ENCODE measurements around the gene RNF150.

DNA sequence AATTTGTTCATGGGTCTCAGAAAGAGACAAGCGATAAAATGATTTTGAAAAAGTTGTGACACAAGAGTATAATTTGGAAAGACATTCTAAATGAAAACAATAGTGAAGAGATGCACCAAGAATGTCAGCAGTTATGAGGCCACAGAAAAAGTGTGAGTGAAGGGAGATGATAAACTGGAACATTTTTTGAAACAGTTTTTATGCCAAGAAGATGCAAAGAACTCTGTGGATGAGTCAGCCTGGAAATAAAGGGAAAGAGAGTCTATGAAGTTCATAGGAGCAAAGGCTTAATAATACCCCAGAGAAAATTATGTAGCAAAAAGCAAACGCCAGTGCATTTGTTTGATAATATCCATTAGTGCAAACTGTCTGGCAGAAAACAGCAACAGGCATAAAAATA is 188.7 kb downstream of the RNF150 start:
- TF ChIP-seq CHD2 (IDR thresholded peaks at IDR 0.05; ENCODE audit: low read length, partially characterized antibody): no peak
- no peak for TF ChIP-seq POLR2A (IDR thresholded peaks at IDR 0.05; ENCODE audit: low read length)
- no peak for TF ChIP-seq RCOR1 (IDR thresholded peaks at IDR 0.05; ENCODE audit: low read depth, low read length)
- no peak for TF ChIP-seq POLR2AphosphoS2 (conservative IDR thresholded peaks at IDR 0.05; ENCODE audit: low read length)
- TF ChIP-seq, protein P1, sequence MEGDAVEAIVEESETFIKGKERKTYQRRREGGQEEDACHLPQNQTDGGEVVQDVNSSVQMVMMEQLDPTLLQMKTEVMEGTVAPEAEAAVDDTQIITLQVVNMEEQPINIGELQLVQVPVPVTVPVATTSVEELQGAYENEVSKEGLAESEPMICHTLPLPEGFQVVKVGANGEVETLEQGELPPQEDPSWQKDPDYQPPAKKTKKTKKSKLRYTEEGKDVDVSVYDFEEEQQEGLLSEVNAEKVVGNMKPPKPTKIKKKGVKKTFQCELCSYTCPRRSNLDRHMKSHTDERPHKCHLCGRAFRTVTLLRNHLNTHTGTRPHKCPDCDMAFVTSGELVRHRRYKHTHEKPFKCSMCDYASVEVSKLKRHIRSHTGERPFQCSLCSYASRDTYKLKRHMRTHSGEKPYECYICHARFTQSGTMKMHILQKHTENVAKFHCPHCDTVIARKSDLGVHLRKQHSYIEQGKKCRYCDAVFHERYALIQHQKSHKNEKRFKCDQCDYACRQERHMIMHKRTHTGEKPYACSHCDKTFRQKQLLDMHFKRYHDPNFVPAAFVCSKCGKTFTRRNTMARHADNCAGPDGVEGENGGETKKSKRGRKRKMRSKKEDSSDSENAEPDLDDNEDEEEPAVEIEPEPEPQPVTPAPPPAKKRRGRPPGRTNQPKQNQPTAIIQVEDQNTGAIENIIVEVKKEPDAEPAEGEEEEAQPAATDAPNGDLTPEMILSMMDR (IDR thresholded peaks at IDR 0.05): no peak
- no peak for TF ChIP-seq NPAS2 (CRISPR knock-in tag; IDR thresholded peaks at IDR 0.05; ENCODE audit: borderline replicate concordance)

Measured in A549 (cell line).